Muscle layer of colon (tissue), 2 donors: ENCODE measurements around the gene CTDSP1.

Experiments used
- H3K27ac ChIP-seq: one replicate; pipeline ENCODE4 v1.7.0; 2013; ENCODE audit warnings: low read depth, mild to moderate bottlenecking, low read length, moderate library complexity
- H3K27me3 ChIP-seq, 2 donors: one replicate each; pipeline ENCODE4 v1.7.0; 2013; ENCODE audit warnings: low read length in 2 of 2, mild to moderate bottlenecking in 2 of 2; ENCODE audit not compliant: insufficient read depth in 2 of 2, control insufficient read depth in 1 of 2
- H3K36me3 ChIP-seq: one replicate; pipeline ENCODE4 v1.7.0; 2013; ENCODE audit warnings: mild to moderate bottlenecking, low read length; ENCODE audit not compliant: insufficient read depth
- H3K4me1 ChIP-seq: one replicate; pipeline ENCODE4 v1.7.0; 2013; ENCODE audit warnings: mild to moderate bottlenecking, low read length; ENCODE audit not compliant: insufficient read depth
- H3K4me3 ChIP-seq, 2 donors: one replicate each; pipeline ENCODE4 v1.7.0; 2013; ENCODE audit warnings: low read length in 2 of 2, low read depth in 1 of 2, mild to moderate bottlenecking in 1 of 2, moderate library complexity in 1 of 2
- H3K9ac ChIP-seq: one replicate; pipeline ENCODE4 v1.7.0; 2013; ENCODE audit warnings: low read length
- H3K9me3 ChIP-seq: one replicate; pipeline ENCODE4 v1.7.0; 2013; ENCODE audit warnings: mild to moderate bottlenecking, low read length
- donor health status: abdominal sarcoma.
- donor health status: Adenocarcinoma of cecum.

CTDSP1 gene

GRCh38 chr2:218399391-218400166 is at the start of gene CTDSP1:
Gene CTDSP1 (plus strand): TSS chr2:218399868. CDS start chr2:218400091, 223 bp downstream.
- peaks cover 29% of the 10 kb centered on the region for H3K36me3 ChIP-seq
- H3K9me3 ChIP-seq, result no peaks in the 10 kb centered on the region
- H3K4me1 ChIP-seq, result peaks cover 32% of the 10 kb centered on the region
- H3K27me3 ChIP-seq, result no peaks in the 10 kb centered on the region
- H3K9ac ChIP-seq, result peak within 1 kb of the TSS; percentile 65
- H3K27ac ChIP-seq, result peak within 1 kb of the TSS; percentile 99
- peak within 1 kb of the TSS; percentile 79 to 83 for H3K4me3 ChIP-seq

- H3K27ac ChIP-seq, result no peak overlapping the region
Observed at GRCh38 chr2:218354045-218354444, 45.6 kb upstream of the CTDSP1 start.

GRCh38 chr2:218354850-218355443 is 44.7 kb upstream of the CTDSP1 start:
- Histone ChIP-seq H3K4me3 (no peak overlapping the region), H3K36me3 (no peaks in the 10 kb centered on the region), H3K9me3 (no peaks in the 10 kb centered on the region), H3K27me3 (no peaks in the 10 kb centered on the region), H3K27ac (no peak overlapping the region), H3K4me1 (no peaks in the 10 kb centered on the region), H3K9ac (no peak overlapping the region)

More at GRCh38 chr2:218354045-218354444, 45.6 kb upstream of the CTDSP1 start:
- no peaks in the 10 kb centered on the region for H3K27me3 ChIP-seq
- no peaks in the 10 kb centered on the region for H3K4me1 ChIP-seq
- no peak overlapping the region for H3K4me3 ChIP-seq
- no peak overlapping the region for H3K9ac ChIP-seq
- no peaks in the 10 kb centered on the region for H3K36me3 ChIP-seq
- no peaks in the 10 kb centered on the region for H3K9me3 ChIP-seq

- Histone ChIP-seq H3K27ac (no peak overlapping the region), H3K27me3 (no peaks in the 10 kb centered on the region), H3K9ac (no peak overlapping the region), H3K9me3 (no peaks in the 10 kb centered on the region), H3K4me3 (no peak overlapping the region), H3K36me3 (no peaks in the 10 kb centered on the region), H3K4me1 (no peaks in the 10 kb centered on the region)
Observed at GRCh38 chr2:218357236-218358177, 42.2 kb upstream of the CTDSP1 start.

- H3K4me3 ChIP-seq, result no peak overlapping the region
- no peaks in the 10 kb centered on the region for H3K9me3 ChIP-seq
- H3K36me3 ChIP-seq, result no peaks in the 10 kb centered on the region
- H3K27ac ChIP-seq, result no peak overlapping the region
- H3K9ac ChIP-seq, result no peak overlapping the region
- H3K4me1 ChIP-seq, result no peaks in the 10 kb centered on the region
- no peaks in the 10 kb centered on the region for H3K27me3 ChIP-seq
Observed at GRCh38 chr2:218360453-218360852, 39.2 kb upstream of the CTDSP1 start.

GRCh38 chr2:218362606-218363005 is 37.1 kb upstream of the CTDSP1 start:
- Histone ChIP-seq H3K9ac (no peak overlapping the region), H3K4me3 (no peak overlapping the region), H3K4me1 (no peaks in the 10 kb centered on the region), H3K9me3 (no peaks in the 10 kb centered on the region), H3K36me3 (no peaks in the 10 kb centered on the region), H3K27ac (no peak overlapping the region), H3K27me3 (no peaks in the 10 kb centered on the region)

GRCh38 chr2:218363736-218364135 is 35.9 kb upstream of the CTDSP1 start:
- peaks cover 3% of the 10 kb centered on the region for H3K4me1 ChIP-seq
- no peak overlapping the region for H3K9ac ChIP-seq
- H3K9me3 ChIP-seq, result no peaks in the 10 kb centered on the region
- H3K4me3 ChIP-seq, result no peak overlapping the region
- no peak overlapping the region for H3K27ac ChIP-seq
- no peaks in the 10 kb centered on the region for H3K27me3 ChIP-seq
- H3K36me3 ChIP-seq, result no peaks in the 10 kb centered on the region

GRCh38 chr2:218364196-218364595 is 35.5 kb upstream of the CTDSP1 start:
- Histone ChIP-seq H3K27ac (no peak overlapping the region), H3K9me3 (no peaks in the 10 kb centered on the region), H3K9ac (no peak overlapping the region), H3K36me3 (no peaks in the 10 kb centered on the region), H3K4me1 (peaks cover 8% of the 10 kb centered on the region), H3K4me3 (no peak overlapping the region), H3K27me3 (no peaks in the 10 kb centered on the region)

- Histone ChIP-seq H3K27me3 (no peaks in the 10 kb centered on the region), H3K9ac (no peak overlapping the region), H3K36me3 (no peaks in the 10 kb centered on the region), H3K4me1 (peaks cover 18% of the 10 kb centered on the region), H3K4me3 (peak overlapping the region in 1 of 2 donors; percentile 44), H3K9me3 (no peaks in the 10 kb centered on the region), H3K27ac (no peak overlapping the region)
Observed at GRCh38 chr2:218366621-218367414, 32.9 kb upstream of the CTDSP1 start.

GRCh38 chr2:218367415-218368149 is 32.1 kb upstream of the CTDSP1 start:
- H3K36me3 ChIP-seq, result no peaks in the 10 kb centered on the region
- H3K27me3 ChIP-seq, result no peaks in the 10 kb centered on the region
- H3K9me3 ChIP-seq, result no peaks in the 10 kb centered on the region
- H3K27ac ChIP-seq, result peak overlapping the region; percentile 88
- H3K9ac ChIP-seq, result peak overlapping the region; percentile 42
- peak overlapping the region; percentile 44 to 73 for H3K4me3 ChIP-seq
- H3K4me1 ChIP-seq, result peaks cover 18% of the 10 kb centered on the region
